ENCODE measurements around the gene NXPE4.
"Not testable (repeated sequence)": the region's sequence is repeated elsewhere in the genome, so short reads cannot be mapped to it uniquely, and the experiment has no call there.

The NXPE4 gene

GRCh38 chr11:114595571-114595970 is at the start of gene NXPE4:
Gene NXPE4, minus strand, starts transcription at chr11:114595786. Its CDS starts 1,027 bp downstream, at chr11:114594759.
- no peak for DNase-seq (ENCODE audit: low read depth)
- TF ChIP-seq CTCF (conservative IDR thresholded peaks at IDR 0.05; ENCODE audit: low read depth, low read length) = no peak
- no peak within 1 kb of the TSS for H3K4me3 ChIP-seq (ENCODE audit: low read length)

- not testable (repeated sequence) for DNase-seq (ENCODE audit: low read depth); H3K4me3 ChIP-seq (ENCODE audit: low read length)
Measured at GRCh38 chr11:114639440-114639839, 43.9 kb upstream of the NXPE4 start.

- DNase-seq (ENCODE audit: low read depth); H3K4me3 ChIP-seq (ENCODE audit: low read length): not testable (repeated sequence)
Measured at GRCh38 chr11:114631445-114631965, 35.9 kb upstream of the NXPE4 start.

GRCh38 chr11:114625294-114625693 is 29.7 kb upstream of the NXPE4 start:
- no peak overlapping the region for H3K4me3 ChIP-seq (ENCODE audit: low read length)
- TF ChIP-seq CTCF (conservative IDR thresholded peaks at IDR 0.05; ENCODE audit: low read depth, low read length) = no peak
- no peak for DNase-seq (ENCODE audit: low read depth)

GRCh38 chr11:114624455-114625207 is 29.0 kb upstream of the NXPE4 start:
- DNase-seq (ENCODE audit: low read depth) = no peak
- H3K4me3 ChIP-seq (ENCODE audit: low read length) = no peak overlapping the region
- TF ChIP-seq CTCF (conservative IDR thresholded peaks at IDR 0.05; ENCODE audit: low read depth, low read length) = no peak

- no peak overlapping the region for H3K4me3 ChIP-seq (ENCODE audit: low read length)
- no peak for TF ChIP-seq CTCF (conservative IDR thresholded peaks at IDR 0.05; ENCODE audit: low read depth, low read length)
- no peak for DNase-seq (ENCODE audit: low read depth)
Measured at GRCh38 chr11:114623720-114624119, 28.1 kb upstream of the NXPE4 start.

GRCh38 chr11:114622858-114623257 is 27.3 kb upstream of the NXPE4 start:
- DNase-seq (ENCODE audit: low read depth) = no peak
- H3K4me3 ChIP-seq (ENCODE audit: low read length) = no peak overlapping the region
- no peak for TF ChIP-seq CTCF (conservative IDR thresholded peaks at IDR 0.05; ENCODE audit: low read depth, low read length)

Measured in retinal pigment epithelial cell (primary cell).